NB4 (cell line): ENCODE results near the gene SLCO3A1.

ENCODE experiments used
- CTCF ChIP-seq: IDR thresholded peaks from one replicate; pipeline ENCODE4 v1.5.1; 2012; ENCODE audit warnings: low read depth, low read length
- POLR2A ChIP-seq: IDR thresholded peaks from 2 replicates; pipeline ENCODE4 v1.6.1; 2011; ENCODE audit warnings: mild to moderate bottlenecking; ENCODE audit not compliant: insufficient read length; ENCODE audit errors: extremely low read depth

GRCh38 chr15:92105611-92106010 lies 252.1 kb downstream of the SLCO3A1 start:
- TF ChIP-seq CTCF (no peak), POLR2A (no peak)
